ENCODE measurements around the gene RSKR.

- TF ChIP-seq CTCF (IDR thresholded peaks at IDR 0.05) (no peak), POLR2A (IDR thresholded peaks at IDR 0.05) (no peak)
Observed at GRCh38 chr17:28610376-28610775, 3.6 kb downstream of the RSKR start.
